HG03045 (cell line): ENCODE measurements around the gene CTDSPL.

ENCODE experiments used
- ATAC-seq: cut with Tn5 transposase; IDR thresholded peaks from one replicate; pipeline ENCODE4 v1.9.1; 2021; ENCODE audit warnings: mild to moderate bottlenecking, moderate library complexity; ENCODE audit not compliant: unreplicated experiment

The CTDSPL gene

DNA sequence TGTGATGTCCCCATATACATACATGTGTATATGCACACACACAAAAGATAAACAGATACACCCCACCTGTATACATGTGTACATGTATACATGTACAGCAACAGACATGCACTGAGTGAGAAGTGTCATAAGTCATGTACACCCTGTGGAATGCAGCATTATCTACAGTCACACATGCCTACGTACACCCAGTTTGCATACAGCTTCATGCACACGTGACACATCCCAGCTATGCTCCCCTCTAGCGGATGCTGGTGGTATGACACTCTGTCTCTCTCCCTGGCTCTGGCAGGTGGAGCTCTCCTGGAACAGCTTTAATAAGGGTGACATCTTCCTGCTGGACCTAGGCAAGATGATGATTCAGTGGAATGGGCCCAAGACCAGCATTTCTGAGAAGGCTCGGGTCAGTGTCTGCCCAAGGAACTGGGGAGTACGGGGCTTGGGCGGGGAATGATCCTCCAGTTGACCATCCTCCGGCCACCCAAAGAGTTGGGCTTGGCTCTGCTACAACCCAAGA lies 135.2 kb downstream of the CTDSPL start:
- ATAC-seq, result peak; percentile 53

DNA sequence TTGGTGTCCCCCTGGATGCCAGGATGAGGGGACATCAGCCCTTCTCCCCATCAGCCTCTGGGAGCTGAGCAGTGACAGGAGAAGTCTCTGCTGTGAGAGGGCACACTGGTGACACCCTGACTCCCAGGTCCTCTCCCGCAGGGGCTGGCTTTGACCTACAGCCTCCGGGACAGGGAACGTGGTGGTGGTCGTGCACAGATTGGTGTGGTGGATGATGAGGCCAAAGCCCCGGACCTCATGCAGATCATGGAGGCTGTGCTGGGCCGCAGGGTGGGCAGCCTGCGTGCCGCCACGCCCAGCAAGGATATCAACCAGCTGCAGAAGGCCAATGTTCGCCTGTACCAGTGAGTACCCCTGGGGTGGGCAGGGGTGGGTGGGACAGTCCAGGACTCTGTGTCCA lies 135.7 kb downstream of the CTDSPL start:
- ATAC-seq, result no peak

DNA sequence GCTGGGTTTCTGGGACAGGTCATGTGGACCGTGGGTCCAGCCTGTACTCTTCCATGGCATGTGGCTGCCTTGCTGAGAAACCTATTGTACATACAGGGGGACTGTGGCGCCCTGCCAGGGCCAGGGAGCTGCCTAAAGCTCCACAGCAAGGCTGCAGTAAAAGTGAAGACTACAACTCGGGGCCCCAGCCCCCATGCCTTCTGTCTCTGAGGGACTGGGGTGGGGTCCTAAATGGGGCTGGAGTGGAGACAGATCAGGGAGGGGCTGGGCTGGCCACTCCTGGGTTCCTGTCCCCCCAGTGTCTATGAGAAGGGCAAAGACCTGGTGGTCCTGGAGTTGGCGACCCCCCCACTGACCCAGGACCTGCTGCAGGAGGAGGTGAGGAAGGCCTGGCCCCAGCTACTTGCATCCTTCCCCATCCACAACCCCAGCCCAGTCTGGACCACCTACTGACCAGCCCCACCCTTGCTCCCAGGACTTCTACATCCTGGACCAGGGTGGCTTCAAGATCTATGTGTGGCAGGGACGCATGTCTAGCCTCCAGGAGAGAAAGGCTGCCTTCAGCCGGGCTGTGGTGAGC lies 136.2 kb downstream of the CTDSPL start:
- ATAC-seq, result no peak

DNA sequence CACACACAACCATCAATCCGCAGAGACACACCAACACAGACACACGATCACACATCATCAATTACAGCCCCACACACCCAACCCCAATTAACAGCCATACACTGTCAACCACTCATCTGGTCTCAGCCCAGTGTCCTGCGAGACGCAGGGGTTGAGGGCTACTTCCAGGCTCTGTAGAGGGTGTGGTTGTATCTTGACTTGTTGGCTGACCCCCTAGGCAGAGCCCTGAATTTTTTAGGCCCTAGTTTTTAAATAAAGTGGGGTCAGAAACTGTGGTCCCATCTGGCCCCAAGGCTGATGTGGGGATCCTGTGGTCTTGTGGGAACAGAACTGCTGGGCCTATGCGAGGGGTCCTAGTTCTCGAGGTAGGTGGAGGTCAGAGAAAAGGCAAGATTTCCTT lies 138.2 kb downstream of the CTDSPL start:
- ATAC-seq, result no peak

DNA sequence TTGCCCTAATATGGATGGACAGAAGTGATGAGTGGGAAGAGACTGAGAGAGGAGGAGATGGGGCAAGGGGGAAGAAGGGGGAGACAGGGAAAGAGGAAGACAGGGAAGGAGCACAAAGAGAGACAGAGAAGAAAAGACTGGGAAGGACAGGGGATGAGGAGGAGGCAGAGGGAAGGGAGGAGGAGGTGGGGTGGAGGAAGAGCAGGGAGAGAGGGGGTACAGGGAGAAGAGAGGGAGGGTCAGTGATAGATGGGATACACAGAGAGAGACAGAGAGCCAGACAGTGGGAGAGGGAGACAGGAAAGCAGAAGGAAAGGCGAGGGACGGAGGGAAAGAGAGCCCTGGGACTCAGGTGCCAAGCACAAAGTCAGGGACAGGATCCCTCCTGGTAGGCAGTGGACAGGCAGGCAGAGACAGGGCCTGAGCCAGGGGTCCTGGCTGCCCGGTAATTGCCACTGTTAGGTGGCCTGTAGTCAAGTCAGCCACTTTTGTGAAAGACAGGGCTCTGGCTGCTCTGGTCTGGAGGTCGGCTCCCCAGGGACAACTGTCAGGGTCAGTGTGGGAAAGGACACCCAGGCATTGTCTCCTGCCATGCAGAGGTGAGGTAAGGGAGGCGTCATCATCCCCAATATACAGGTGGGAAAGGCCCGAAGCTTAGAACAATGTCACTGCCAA lies 138.7 kb downstream of the CTDSPL start:
- no peak for ATAC-seq

DNA sequence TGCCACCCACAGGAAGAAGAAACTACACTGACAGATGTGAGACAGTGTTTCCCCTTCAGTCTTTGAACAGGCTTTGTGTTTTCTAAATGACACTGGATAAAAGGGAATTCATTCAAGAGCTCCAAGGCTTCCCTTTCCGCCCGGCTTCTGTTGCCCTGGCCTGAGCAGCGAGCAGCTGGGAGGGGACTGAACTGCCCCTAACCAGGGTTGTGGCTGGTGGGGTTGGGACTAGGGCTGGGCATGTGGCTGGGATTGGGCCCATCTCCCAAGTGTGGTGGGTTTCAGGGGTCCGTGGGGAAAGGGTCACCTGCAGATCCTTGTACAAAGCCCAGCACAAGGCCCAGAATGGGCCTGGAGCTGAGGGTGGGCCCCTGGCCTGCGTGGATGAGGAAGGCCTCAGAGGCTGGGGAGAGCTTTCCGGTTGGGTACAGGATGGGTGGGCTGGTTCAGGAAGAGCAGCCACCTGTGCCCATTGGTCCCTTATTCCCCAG lies 139.3 kb downstream of the CTDSPL start:
- no peak for ATAC-seq

DNA sequence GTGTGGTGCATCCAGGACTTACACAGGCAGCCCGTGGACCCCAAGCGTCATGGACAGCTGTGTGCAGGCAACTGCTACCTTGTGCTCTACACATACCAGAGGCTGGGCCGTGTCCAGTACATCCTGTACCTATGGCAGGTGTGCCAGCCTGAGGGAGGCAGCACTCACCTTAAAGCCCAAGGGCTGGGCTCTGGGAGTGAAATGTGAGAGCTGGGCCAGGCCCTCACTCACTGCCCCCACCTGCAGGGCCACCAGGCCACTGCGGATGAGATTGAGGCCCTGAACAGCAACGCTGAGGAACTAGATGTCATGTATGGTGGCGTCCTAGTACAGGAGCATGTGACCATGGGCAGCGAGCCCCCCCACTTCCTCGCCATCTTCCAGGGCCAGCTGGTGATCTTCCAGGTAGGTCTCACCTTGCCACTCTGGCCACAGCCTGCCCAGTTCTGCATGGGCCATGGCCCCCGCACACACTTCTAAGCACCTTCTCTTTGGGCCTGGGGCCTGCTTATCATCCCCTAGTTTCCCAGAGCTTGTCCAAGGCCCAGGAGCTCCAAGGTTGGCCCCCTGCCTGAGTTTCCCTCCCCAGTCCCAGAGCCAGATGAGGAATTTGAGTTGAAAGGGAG lies 139.9 kb downstream of the CTDSPL start:
- ATAC-seq, result no peak

DNA sequence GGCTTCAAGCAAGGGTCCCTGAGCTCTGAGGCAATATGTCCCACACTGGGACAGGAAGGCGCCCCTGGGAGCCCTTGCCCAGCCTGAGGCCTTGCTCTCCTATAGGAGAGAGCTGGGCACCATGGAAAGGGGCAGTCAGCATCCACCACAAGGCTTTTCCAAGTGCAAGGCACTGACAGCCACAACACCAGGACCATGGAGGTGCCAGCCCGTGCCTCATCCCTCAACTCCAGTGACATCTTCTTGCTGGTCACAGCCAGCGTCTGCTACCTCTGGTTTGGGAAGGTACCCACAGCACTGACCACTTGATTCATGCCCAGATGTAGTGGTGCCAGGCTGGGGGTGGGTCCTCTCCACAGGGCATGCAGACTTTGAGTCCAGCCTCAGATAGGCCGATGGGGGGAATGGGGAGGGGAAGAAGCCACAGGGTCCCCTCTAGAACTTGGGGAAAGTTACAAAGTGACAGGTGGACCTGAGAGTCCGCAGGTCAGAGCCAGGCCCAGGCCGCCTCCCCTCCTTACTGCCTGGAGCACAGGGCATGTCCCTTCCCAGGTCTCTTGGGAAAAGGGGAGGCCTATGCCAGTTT lies 140.7 kb downstream of the CTDSPL start:
- no peak for ATAC-seq

DNA sequence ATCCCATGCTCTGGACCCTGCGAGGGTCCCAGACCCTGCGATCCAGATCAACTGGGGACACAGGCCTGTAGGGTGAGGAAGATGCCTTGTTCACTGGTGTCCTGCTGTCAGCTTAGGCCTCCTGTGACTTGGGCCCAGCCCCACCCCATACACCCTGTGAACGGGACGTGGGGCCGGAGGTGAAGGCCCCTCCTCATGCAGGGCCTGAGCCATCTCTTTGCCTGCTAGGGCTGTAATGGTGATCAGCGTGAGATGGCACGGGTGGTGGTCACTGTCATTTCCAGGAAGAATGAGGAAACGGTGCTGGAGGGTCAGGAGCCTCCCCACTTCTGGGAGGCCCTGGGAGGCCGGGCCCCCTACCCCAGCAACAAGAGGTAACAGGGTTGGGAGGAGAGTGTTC lies 141.3 kb downstream of the CTDSPL start:
- no peak for ATAC-seq

DNA sequence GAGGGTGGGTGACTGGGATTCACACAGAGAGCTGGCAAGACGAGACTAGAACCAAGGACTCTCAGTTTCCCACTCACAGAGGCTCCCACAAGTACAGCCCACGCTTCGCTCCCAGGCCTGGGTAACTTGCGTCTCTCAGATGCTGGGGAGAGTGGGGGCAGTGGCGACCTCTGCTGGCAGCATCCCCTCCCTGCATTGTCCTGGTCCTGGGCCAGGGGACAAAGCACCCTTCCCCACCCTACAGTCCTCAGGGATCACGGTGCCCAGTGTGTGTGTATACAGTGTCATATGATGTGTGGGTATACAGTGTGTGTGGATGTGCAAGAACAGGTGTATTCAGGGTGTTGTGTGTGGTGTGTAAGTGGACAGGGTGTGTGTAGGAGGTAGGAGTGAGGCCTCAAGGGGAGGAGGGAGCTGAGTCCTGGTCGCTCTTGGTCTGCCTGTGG lies 141.7 kb downstream of the CTDSPL start:
- ATAC-seq, result no peak

DNA sequence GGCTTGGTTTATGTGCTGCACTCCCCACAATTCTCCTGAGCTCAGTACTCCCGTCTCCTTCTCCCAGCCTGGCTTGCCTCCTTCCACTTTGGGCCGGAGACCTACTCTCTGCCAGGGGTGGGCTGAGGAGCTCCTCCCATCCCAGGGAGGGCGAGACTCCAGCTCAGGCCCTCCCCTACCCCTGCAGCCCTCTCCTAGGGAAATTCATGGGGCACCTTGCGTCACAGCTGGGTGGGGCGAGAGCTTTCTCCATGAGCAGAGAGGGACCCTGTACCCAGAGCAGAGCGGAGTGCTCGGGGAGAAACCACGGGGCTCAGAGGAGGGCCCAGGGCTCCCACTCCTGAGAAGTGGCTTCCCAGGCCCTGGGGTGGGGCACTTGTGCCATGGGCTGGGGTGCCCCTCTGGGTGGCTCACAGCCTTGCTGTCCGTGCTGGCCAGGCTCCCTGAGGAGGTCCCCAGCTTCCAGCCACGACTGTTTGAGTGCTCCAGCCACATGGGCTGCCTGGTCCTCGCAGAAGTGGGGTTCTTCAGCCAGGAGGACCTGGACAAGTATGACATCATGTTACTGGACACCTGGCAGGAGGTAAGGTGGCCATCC lies 142.2 kb downstream of the CTDSPL start:
- ATAC-seq, result no peak

DNA sequence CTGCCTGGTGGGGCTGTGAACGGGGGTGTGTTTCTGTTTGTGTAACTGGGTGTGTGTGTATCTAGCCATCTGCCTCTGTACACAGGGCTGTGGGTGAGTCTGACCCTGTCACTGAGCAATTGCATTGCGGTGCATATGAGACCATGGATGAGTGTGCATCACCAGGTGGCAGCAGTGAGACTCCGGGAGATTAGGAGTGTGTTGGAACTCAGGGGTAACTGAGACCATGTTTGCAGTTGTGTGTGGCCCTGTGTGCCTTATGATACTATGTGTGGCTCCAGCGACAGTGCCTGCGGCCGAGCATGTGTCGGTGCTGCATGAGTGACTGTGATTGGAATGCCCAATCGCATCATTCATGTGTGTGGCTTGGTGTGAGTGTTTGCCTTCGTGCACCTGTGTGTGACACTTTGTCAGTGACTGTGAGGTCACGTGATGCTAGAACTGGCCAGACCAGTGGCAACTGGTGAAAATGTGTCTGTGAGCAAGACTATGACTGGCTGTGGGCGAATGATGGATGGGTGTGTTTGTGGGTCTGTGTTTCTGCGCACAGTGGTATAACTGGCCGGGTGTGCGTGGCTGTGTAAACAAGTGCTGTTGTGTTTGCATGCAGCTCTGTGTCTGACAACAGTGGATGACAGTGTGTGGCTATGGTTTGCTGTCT lies 142.9 kb downstream of the CTDSPL start:
- no peak for ATAC-seq

DNA sequence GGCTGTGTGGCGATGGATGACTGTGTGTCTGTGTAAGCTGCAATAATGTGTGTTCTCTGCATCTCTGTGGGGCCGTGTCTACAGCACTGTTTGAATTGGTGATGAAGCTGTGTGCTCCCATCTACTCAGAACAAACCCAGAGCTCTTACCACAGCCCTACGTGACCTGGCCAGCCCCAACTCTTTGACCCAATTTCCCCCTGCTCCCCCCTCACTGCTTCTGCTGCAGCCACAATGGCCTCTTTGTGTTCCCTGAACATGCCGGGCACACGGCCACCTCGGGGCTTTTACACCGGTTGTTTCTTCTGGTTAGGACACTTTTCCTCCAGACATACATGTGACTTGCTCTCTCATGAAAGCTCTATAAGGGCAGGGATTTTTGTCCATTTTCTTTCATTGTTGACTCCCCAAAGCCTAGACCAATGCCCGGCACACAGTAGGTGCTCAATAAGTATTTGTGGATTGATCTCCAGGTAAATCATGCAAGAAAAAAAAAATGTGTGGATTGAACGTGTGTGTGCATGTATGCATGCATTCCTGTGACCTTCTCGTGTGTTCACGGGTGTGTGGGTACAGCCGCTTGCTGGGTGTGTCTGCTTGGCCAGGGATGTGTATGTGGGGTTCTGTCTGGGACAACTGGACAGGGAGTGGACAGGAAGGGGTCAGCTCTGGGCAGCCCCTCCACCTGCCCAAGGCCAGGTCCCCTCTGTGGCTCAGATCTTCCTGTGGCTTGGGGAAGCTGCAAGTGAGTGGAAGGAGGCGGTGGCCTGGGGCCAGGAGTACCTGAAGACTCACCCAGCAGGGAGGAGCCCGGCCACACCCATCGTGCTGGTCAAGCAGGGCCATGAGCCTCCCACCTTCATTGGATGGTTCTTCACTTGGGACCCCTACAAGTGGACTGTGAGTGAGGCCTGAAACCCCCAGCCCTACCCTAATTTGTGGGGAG lies 143.7 kb downstream of the CTDSPL start:
- ATAC-seq, result no peak

DNA sequence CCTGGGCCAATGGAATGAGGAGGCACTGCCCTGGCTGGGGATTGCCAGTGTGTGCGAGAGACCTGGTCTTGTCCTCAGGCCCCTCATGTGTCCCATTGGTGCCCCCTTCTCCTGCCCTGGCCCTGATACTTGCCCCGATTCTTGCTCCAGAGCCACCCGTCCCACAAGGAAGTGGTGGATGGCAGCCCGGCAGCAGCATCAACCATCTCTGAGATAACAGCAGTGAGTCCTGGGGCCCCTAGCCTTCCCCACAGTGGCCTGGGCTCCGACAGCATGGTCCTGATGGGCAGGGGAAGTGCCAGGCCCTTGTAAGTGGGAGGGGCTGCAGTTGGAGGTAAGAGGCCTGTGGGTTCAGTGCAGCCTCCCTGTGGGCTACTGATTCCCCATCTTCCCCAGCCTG lies 144.4 kb downstream of the CTDSPL start:
- ATAC-seq, result no peak

DNA sequence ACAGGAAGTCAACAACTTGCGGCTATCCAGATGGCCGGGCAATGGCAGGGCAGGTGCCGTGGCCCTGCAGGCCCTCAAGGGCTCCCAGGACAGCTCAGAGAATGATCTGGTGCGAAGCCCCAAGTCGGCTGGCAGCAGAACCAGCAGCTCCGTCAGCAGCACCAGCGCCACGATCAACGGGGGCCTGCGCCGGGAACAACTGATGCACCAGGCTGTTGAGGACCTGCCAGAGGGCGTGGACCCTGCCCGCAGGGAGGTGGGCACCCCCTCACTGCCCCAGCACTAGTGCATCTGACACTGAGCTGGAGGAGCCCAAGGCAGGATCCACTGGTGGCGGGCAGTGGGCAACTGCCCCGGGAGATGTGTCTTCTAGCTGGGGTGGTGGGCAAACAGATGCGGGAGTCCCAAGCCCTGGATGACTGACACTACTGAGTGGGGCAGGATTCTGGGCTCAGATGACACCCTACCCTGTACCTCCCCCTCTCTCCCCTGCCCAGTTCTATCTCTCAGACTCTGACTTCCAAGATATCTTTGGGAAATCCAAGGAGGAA lies 144.8 kb downstream of the CTDSPL start:
- no peak for ATAC-seq

DNA sequence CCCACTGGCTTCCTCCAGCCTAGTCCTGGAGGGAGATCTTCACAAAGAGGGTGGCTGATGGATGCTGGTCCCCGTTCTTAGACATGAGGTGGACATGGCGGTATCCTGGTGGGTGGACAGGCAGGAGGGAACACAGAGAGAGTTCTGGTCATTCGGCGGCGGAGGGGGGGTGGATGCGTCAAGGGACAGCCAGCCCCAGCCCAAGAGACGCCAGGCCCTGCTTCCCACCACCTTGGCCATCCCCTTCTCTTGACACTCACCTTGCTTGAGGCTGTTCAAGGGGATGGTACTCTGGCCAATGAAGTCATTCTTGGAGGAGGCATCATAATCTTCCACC lies 146.0 kb downstream of the CTDSPL start:
- ATAC-seq, result no peak

DNA sequence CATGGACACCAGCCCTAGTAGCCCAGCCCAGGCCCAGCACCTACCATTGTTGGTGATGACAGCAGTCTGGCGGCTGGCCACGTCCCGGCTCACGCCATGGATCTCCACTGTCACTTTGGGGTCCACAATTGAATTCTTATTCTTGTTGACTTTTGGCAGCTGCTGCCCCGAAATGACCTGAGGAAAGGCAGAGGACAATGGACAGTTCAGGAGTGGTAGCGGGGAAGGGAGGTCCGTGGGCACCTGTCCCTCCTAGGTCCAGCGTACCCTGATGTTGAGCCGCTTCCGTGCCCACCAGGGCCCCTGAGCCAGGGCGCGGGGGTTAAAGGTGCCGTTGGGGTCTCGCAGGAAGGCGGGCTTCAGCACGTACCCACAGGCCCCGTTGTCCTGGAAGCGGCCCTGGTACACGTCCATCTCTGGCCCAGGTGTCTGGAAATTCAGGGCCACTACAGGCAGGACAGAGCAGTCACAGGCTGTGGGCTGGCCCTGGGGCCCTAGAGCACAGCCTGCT lies 146.6 kb downstream of the CTDSPL start:
- no peak for ATAC-seq

DNA sequence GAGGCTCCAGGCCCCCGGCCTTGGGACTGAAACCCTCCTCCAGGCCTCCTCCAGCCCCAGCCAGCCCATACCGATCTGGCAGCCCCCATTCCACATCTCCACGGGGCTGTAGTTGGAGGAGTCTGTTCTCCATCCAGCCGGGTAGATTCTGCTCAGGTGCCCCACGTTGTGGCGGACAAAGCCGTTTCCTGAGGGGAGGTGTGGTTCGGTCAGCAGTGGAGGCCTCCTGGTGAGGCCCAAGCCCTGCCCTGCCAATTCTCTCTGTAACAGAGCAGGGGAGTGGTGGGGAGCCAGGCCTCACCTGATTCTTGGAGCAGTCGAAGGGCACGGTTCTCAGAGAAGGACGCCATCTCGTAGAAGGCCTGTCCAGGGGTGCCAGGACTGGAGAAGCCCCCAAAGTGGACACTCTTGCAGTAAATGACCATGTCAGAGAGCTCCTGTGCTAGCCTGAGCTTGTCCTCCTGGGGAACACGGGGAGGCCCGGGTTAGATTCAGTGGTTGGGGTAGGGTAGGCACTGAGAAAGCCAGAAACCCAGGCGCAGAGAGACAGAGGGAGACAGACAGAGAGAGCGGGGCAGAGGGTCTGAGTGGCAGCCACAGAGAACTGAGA lies 147.4 kb downstream of the CTDSPL start:
- ATAC-seq, result no peak
